Peyer's patch (tissue), 4 donors: ENCODE results near the gene FOXC2.

Experiments used
- CTCF ChIP-seq, 6 experiments: fragments of 450-650 bp in 4 of 6; fragments of 200-600 bp in 2 of 6; sonication (generic) in 1 of 6; IDR thresholded peaks; one replicate each; pipeline ENCODE4 v1.5.1; 2017 to 2019; ENCODE audit warnings: antibody characterized with exemption in 6 of 6, mild to moderate bottlenecking in 3 of 6, moderate library complexity in 1 of 6
- POLR2A ChIP-seq, 2 donors: fragments of 450-650 bp; IDR thresholded peaks; one replicate each; pipeline ENCODE4 v1.5.1; 2017; ENCODE audit warnings: antibody characterized with exemption in 2 of 2, mild to moderate bottlenecking in 2 of 2, moderate library complexity in 2 of 2

GRCh38 chr16:86565181-86565631 is 1.4 kb upstream of the FOXC2 start:
- TF ChIP-seq CTCF (IDR thresholded peaks at IDR 0.05) (no peak), POLR2A (IDR thresholded peaks at IDR 0.05) (no peak)
